GM21529 (cell line): Measurements from ENCODE around the gene TAPBPL.
A peak's percentile ranks its signal among the peaks of the same experiment; 100 is the strongest.
"Not testable (repeated sequence)": the region's sequence is repeated elsewhere in the genome, so short reads cannot be mapped to it uniquely, and the experiment has no call there.

Source experiments
- ATAC-seq: cut with Tn5 transposase; IDR thresholded peaks from one replicate; pipeline ENCODE4 v1.9.1; 2021; ENCODE audit not compliant: unreplicated experiment

TAPBPL gene

DNA sequence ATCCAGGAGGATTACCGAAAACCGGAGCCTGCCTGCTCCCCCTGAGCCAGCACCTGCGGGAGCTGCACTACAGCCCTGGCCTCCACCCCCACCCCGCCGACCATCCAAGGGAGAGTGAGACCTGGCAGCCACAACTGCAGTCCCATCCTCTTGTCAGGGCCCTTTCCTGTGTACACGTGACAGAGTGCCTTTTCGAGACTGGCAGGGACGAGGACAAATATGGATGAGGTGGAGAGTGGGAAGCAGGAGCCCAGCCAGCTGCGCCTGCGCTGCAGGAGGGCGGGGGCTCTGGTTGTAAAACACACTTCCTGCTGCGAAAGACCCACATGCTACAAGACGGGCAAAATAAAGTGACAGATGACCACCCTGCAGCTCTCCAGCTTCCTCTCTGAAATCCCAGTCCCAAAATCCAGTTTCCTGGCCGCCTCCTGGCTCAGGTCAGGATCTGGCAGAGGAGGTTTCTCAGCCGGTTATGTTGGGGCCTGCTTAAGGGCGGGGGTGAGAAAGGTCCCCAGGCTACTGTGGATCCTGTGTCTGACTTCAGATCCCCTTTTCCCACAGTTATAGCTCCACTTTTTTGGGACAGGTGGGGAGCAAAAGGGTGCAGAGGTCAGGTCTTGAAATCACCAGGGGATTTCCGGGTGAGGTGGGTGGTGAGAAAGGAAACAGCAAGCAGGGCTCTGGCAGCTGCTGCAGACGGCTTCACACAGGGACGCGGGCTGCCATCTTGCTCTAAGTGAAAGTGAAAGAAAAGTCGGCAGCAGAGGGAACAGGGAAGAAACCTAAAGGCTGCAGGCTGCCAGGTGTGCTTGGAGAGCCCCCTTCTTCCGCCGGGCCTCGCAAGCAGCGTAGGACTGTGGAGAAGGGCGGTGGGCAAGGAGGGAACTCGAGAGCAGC, at the start of gene TAPBPL:
TSS of gene TAPBPL (plus strand) at position 695 of the 897 bp plus-strand sequence. CDS start 207 bp downstream, outside the sequence.
- peak; percentile 70 for ATAC-seq

GRCh38 chr12:6404390-6404789, 47.5 kb upstream of the TAPBPL start:
- no peak for ATAC-seq

DNA sequence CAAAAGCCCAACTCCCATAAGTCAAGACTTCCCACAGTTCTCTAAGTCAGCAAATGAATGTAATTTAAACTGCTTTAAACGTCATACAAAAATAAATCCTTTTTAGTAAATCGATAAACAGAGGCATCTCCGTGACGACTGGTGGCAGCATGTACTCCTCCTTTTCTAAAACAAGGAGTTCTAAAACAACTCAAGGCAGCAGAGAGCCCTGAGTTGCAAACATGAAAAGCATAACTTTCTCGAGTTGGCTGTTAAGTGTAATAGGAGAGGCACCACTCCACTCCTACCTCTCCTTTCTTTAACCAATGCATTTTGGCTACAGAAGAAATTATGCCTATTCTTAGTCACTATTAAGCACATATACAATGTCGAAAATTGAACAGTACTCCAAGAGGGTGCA, 45.9 kb upstream of the TAPBPL start:
- ATAC-seq: no peak

- no peak for ATAC-seq
These were observed 44.4 kb upstream of the TAPBPL start for GRCh38 chr12:6407236-6407954.

- ATAC-seq: no peak
These were observed 35.2 kb upstream of the TAPBPL start for GRCh38 chr12:6416596-6416995.

GRCh38 chr12:6418796-6419195, 33.0 kb upstream of the TAPBPL start:
- ATAC-seq: no peak

- ATAC-seq: no peak
These were observed 31.5 kb upstream of the TAPBPL start for GRCh38 chr12:6420364-6420763.

DNA sequence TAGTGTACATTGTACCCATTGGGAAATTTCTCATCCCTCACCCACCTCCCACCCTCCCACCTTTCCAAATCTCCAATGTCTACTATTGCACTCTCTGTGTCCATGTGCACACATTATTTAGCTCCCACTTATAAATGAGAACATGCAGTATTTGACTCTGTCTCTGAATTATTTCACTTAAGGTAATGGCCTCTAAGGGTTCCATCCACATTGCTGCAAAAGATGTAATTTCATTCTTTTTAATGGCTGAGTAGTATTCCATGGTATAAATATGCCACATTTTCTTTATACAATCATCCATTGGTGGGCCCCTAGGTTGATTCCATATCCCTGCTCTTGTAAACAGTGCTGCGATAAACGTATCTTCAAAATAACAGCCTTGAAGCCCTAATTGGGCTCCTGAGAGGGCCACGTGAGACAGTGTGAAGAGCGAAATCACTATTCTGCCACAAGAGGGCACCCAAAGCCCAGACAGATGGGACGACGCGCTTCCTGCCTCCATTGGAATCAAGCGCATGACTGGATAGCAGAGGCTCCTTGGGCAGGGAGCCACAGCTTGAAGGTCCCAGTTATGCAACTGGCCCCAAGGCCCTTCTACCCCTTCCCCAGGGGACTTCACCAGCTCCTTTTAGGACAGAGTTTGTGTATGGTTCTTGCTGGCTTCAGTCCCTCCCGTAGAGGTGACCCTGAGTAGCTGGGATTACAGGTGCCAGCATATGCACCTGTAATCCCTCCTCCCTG, 28.4 kb upstream of the TAPBPL start:
- no peak for ATAC-seq

GRCh38 chr12:6424008-6424347, 27.9 kb upstream of the TAPBPL start:
- no peak for ATAC-seq

DNA sequence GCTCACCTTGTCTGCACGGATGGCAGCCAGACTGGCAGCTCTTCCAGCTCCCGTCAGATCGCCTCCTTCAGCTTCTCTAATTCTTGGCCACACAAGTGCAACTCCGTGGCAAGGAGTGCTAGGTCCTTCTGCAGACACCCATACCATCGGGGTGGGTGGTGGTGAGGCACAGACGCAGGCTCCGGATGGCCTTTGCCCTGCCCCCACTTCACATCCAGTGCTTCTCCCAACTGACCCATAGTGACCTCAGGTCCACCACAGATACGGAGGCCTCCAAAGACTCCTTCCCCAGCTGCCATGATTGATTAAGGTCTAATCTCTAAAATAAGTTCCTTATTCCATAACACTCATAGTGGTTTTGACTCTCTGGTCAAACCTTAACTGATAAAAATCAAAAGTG, 27.0 kb upstream of the TAPBPL start:
- no peak for ATAC-seq

DNA sequence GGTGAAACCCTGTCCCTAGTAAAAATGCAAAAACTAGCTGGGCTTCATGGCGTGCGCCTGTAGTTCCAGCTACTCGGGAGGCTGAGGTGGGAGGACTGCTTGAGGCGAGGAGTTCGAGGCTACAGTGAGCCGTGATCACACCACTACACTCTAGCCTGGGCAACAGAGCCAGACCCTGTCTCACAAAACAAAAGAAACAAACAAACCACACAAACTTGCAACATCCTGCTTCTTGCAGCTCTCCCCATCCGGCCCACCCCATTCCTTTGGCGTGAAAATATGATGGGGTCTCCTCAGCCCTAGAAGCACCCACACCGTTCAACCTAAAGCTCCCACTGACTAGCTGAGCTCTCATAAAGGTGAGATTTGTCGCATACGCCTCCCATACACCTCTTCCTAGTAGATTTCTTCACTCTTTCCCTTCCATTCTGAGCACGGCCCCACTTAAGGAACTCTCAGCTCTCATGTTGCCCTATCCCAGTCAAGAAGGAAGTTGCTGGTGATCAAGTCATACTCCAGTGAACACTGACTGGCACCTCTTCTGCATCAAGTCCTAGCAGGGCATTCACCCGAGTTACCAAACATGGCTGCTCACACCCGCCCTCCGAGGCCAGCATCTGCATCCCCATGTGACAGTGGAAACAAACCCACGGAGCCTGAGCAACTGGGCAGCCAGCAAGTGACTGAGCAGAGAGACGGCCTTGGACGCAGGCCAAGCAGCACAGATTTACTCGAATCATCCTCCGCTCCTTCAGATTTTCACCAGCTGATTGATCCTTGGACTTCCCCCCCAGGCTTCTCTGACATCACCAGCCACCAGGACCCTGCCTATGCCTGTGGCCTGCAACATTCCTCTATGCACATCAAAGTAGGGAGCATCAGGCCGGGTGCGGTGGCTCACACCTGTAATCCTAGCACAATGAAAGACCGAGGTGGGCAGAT, 26.0 kb upstream of the TAPBPL start:
- ATAC-seq: no peak

DNA sequence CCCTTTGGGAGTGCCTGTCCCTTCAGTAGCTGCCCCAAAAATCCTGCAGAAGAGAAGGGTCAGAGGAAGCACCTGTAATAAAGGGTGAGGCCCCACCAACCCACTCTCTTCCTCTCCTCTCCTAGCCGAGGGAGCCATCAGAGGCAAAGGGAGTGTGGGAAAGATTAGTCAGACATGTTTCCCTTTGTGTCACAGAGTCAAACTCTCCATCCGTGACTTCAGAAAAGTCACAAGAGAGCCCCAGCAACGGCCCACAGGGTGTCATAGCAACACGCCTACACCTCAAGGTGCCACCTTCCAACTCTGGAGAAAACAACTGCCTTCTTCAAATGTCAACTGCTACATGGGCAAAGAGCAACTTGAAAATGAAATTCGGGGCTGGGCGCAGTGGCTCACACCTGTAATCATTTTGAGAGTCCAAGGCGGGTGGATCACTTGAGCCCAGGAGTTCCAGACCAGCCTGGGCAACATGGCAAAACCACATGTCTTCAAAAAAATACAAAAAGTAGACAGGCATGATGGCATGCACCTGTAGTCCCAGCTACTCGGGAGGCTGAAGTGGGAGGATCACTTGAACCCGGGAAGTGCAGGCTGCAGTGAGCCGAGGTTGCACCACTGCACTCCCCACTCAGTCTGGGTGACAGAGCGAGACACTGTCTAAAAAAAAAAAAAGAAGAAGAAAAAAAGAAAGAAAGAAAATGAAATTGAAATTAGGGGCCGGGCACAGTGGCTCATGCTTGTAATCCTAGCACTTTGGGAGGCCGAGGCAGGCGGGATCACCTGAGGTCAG, 24.8 kb upstream of the TAPBPL start:
- peak; percentile 53 for ATAC-seq

- not testable (repeated sequence) for ATAC-seq
These were observed 24.0 kb upstream of the TAPBPL start for GRCh38 chr12:6427796-6428195.

DNA sequence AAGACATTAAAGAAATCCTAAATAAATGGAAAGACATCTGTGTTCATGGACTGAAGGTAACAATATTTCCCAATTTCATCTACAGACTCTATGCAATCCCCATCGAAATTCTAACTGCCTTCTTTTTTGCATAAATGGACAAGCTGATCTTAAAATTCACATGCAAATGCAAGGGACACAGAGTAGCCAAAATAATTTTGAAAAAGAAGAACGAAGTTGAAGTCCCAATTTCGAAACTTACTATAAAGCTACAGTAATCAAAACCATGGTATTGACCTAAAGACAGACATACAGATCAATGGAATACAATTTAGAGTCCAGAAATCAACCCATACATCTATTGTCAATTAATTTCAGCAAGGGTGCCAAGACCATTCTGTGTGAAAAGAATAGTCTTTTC, 23.5 kb upstream of the TAPBPL start:
- no peak for ATAC-seq

DNA sequence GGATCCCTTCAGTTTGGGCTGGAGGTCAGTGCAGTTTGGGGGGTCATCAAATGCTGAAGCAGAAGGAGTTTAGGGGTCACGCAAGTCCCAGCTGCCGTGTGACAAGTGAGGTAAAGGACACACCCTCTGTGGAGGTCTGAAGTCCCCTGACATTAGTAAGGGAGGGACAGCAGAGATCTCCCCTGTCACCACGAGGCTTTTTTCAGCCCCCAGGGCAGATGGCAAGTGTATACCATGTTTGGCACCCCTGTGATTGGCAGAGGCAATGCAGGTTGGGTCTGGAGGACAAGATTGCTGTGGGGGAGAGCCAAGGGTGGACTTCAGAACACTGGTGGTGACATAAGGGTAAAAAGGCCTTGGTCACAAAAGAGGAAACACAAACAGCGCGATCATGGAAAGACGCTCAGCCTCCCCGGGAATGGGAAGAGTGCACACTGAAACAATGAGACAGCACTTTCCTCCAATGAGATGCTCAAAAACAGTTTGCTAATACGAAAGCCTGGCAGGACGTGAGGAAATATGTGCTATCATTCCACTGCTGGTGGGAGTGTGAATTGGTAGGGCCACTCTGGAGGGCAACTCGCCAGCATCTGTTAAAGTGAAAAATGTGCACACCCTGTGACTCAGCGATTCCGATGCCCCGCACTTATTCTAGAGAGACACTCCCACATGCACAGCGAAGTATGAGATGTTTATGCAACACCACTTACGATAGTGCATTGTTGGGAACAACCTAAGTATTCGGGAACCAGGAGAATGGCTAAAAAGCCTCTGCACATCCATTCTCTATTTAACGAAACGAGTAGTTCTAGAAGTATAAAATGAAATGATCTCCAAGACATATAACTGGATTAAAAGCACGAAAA, 21.5 kb upstream of the TAPBPL start:
- no peak for ATAC-seq

GRCh38 chr12:6432991-6433390, 18.9 kb upstream of the TAPBPL start:
- ATAC-seq: no peak

GRCh38 chr12:6434205-6435140, 17.4 kb upstream of the TAPBPL start:
- no peak for ATAC-seq
